22Rv1 (cell line): ENCODE results near the gene SRRT.

ENCODE experiments used
- H3K27ac ChIP-seq: fragments of 450-650 bp; 2 replicates; pipeline ENCODE4 v1.5.1; 2017
- ZFX ChIP-seq: fragments of 450-650 bp; IDR thresholded peaks from 2 replicates; pipeline ENCODE4 v1.6.1; 2017; ENCODE audit warnings: antibody characterized with exemption, borderline replicate concordance
- TF ChIP-seq, protein P1 (sequence below): fragments of 450-650 bp; IDR thresholded peaks from 2 replicates; pipeline ENCODE4 v1.5.1; 2017; ENCODE audit warnings: mild to moderate bottlenecking

SRRT gene

GRCh38 chr7:100866729-100867039, 8.2 kb upstream of the SRRT start:
- no peak for TF ChIP-seq ZFX
- TF ChIP-seq, protein P1, sequence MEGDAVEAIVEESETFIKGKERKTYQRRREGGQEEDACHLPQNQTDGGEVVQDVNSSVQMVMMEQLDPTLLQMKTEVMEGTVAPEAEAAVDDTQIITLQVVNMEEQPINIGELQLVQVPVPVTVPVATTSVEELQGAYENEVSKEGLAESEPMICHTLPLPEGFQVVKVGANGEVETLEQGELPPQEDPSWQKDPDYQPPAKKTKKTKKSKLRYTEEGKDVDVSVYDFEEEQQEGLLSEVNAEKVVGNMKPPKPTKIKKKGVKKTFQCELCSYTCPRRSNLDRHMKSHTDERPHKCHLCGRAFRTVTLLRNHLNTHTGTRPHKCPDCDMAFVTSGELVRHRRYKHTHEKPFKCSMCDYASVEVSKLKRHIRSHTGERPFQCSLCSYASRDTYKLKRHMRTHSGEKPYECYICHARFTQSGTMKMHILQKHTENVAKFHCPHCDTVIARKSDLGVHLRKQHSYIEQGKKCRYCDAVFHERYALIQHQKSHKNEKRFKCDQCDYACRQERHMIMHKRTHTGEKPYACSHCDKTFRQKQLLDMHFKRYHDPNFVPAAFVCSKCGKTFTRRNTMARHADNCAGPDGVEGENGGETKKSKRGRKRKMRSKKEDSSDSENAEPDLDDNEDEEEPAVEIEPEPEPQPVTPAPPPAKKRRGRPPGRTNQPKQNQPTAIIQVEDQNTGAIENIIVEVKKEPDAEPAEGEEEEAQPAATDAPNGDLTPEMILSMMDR, result no peak
- peak overlapping the region; percentile 84 for H3K27ac ChIP-seq

DNA sequence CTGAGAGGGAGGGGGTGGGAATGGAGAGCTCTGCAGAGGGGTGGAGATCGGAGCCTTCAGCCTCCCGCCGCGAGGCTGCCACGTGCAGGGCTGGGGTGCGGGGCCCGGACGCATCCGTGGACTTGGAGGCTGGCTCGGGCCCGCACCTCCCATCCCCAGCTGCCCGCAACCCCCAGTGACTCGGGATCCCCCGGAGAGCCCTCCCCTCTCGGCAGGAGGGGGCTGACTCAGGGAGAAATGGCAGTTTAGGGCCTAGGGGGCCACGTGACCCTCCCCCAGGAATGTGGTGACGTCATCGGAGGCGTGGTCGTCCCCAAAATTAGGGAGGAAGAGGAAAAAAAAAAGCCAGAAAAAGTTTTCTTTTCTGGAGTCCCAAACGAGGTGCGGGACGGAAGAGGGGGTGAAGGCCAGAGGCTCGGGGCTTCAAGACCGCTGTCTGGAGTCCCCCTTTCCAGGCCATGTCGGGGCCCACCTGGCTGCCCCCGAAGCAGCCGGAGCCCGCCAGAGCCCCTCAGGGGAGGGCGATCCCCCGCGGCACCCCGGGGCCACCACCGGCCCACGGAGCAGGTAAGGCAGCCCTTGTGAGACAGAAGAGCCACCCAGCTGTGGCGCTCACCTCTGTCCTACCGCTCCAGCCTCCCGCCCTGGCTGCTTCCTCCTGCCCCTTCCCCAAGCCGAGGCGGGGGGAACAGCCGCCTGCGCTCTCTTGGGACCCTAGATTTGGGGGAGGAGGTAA, 7.7 kb upstream of the SRRT start, which contains the start of gene TRIP6:
TSS of gene TRIP6 (plus strand) at position 348 of the 736 bp plus-strand sequence. CDS start at position 459, 111 bp downstream.
- peak within 1 kb of the TSS; percentile 84 for H3K27ac ChIP-seq
- TF ChIP-seq ZFX, result no peak
- TF ChIP-seq, protein P1, result no peak

GRCh38 chr7:100867776-100868485, 7.0 kb upstream of the SRRT start:
- TF ChIP-seq, protein P1, result no peak
- no peak for TF ChIP-seq ZFX
- H3K27ac ChIP-seq, result peak overlapping the region; percentile 84

GRCh38 chr7:100873599-100874299, 1.2 kb upstream of the SRRT start:
- TF ChIP-seq, protein P1, result no peak
- TF ChIP-seq ZFX, result no peak
- peak overlapping the region; percentile 94 for H3K27ac ChIP-seq

- H3K27ac ChIP-seq, result peak overlapping the region; percentile 94
- no peak for TF ChIP-seq ZFX
- TF ChIP-seq, protein P1, result no peak
These were observed 665 bp upstream of the SRRT start for GRCh38 chr7:100874300-100874576.

DNA sequence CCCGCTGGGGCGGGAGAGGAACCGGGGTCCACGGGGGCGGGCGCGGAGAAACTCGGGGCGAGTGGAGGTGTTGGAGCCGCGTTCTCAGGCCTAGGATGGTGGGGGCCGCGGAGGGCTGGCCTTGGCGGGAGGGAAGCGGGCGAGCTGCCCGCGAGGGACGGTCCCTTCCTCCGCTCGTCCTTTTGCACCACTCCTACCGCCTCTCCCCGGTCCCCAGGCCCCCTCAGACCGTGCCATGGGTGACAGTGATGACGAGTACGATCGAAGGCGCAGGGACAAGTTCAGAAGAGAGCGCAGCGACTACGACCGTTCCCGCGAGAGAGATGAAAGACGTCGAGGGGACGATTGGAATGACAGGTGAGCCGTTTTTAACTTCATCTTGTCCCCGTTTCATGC, 451 bp downstream of the SRRT start:
- no peak for TF ChIP-seq ZFX

DNA sequence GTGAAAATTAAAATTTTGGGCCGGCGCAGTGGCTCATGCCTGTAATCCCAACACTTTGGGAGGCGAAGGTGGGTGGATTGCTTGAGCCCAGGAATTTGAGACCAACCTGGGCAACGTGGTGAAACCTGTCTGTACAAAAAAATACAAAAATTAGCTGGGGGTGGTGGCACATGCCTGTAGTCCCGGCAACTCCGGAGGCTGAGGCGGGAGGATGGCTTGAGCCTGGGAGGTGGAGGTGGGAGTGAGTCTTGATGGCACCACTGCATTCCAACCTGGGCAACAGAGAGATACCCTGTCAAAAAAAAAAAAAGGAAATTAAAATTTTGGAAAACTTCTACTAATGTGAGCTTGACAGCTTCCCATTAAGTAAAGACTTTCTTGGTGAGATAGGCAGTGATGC, 3.1 kb downstream of the SRRT start:
- peak overlapping the region; percentile 27; the same call in 1 of the 2 replicates for H3K27ac ChIP-seq
- TF ChIP-seq, protein P1, result no peak
- TF ChIP-seq ZFX, result no peak

More for the DNA sequence above, 451 bp downstream of the SRRT start:
- H3K27ac ChIP-seq, result peak overlapping the region; percentile 94
